K562 (cell line): ENCODE measurements around the gene RPL27. TPM values are rescaled to one million over a fixed set of nuclear protein-coding genes. Genes with fewer than 3 reads are reported as not detected.

Source experiments
- ATAC-seq: fragments of 200-7000 bp; cut with Tn5 transposase; 3 replicates; pipeline ENCODE4 v1.9.1; 2020; ENCODE audit warnings: moderate library complexity
- BruUV-seq: library from RNA; stranded (reverse); fragments of 400-500 nt; replicated peaks from 2 replicates; lab custom pipeline; 2021; lab: Mats Ljungman, UMichigan
- CTCF ChIA-PET: fragments of 300-600 bp; formaldehyde crosslinking; extraction: SDS; loops from one replicate; lab custom pipeline; 2021; ENCODE audit warnings: low intra/inter-chr PET ratio; lab: Yijun Ruan, JAX
- POLR2A ChIA-PET: fragments of 300-600, 350-650 bp; sonication (Branson Sonifier 250); formaldehyde crosslinking; extraction: SDS; loops from one replicate; lab custom pipeline; 2021; ENCODE audit warnings: antibody characterized with exemption, inconsistent platforms; lab: Yijun Ruan, JAX
- DNase-seq, 4 experiments: peaks; one replicate each; pipeline versions ENCODE4 v3.0.0 to v3.0.0-alpha.2; 2011 to 2018; ENCODE audit warnings: low spot score in 3 of 4, mixed read lengths in 3 of 4; ENCODE audit errors: extremely low read depth in 1 of 4
- FAIRE-seq: peaks from 2 replicates; lab custom pipeline; 2011; peaks lifted over from hg19 to GRCh38; lab: Jason Lieb, UNC
- H2AFZ ChIP-seq: 2 replicates; pipeline ENCODE4 v1.6.0; 2011; ENCODE audit warnings: low read depth, low read length, control low read depth, inconsistent platforms
- H3K27ac ChIP-seq: fragments of 200-600 bp; 3 replicates; pipeline ENCODE4 v1.8.0; 2011; ENCODE audit warnings: low read depth, mild to moderate bottlenecking, control low read depth, inconsistent platforms, low read length, moderate library complexity, mixed read lengths; ENCODE audit errors: extremely low read depth
- H3K27me3 ChIP-seq, 2 experiments: fragments of 300-600 bp in 1 of 2; 2 replicates in 1 of 2; 3 replicates in 1 of 2; pipeline versions ENCODE4 v1.6.0 to v1.8.0; 2011; ENCODE audit warnings: inconsistent platforms in 2 of 2, low read length in 2 of 2, mild to moderate bottlenecking in 1 of 2, mixed read lengths in 1 of 2, moderate library complexity in 1 of 2; ENCODE audit not compliant: control insufficient read depth in 2 of 2, insufficient read depth in 2 of 2
- H3K36me3 ChIP-seq: fragments of 300-600 bp; 3 replicates; pipeline ENCODE4 v1.8.0; 2011; ENCODE audit warnings: mild to moderate bottlenecking, low read length, inconsistent platforms; ENCODE audit not compliant: control insufficient read depth, insufficient read depth
- H3K4me1 ChIP-seq, 2 experiments: fragments of 200-600 bp in 1 of 2; replicated peaks in 1 of 2; 2 replicates in 1 of 2; 3 replicates in 1 of 2; pipeline versions ENCODE4 v1.5.1 to v1.8.0; 2011; ENCODE audit warnings: inconsistent platforms in 2 of 2, low read length in 2 of 2, mild to moderate bottlenecking in 1 of 2, mixed read lengths in 1 of 2, moderate library complexity in 1 of 2; ENCODE audit not compliant: control insufficient read depth in 2 of 2, insufficient read depth in 2 of 2
- H3K4me2 ChIP-seq: 2 replicates; pipeline ENCODE4 v1.6.1; 2011; ENCODE audit warnings: low read length, control low read depth, inconsistent platforms, mixed read lengths; ENCODE audit not compliant: insufficient read depth
- H3K4me3 ChIP-seq: fragments of 200-600 bp; sonication (generic), shearing (Covaris generic); 2 replicates; pipeline ENCODE4 v1.5.1; 2016; ENCODE audit warnings: control low read depth, inconsistent platforms
- H3K79me2 ChIP-seq: fragments of 200-600 bp; 3 replicates; pipeline ENCODE4 v1.8.0; 2011; ENCODE audit warnings: low read length, inconsistent platforms; ENCODE audit not compliant: control insufficient read depth, insufficient read depth
- H3K9ac ChIP-seq, 2 experiments: 2 replicates each; pipeline versions ENCODE4 v1.6.0 to v1.6.1; 2011; ENCODE audit warnings: low read depth in 2 of 2, low read length in 2 of 2, control low read depth in 1 of 2, inconsistent platforms in 1 of 2, mild to moderate bottlenecking in 1 of 2, mixed read lengths in 1 of 2; ENCODE audit not compliant: insufficient read depth in 1 of 2
- H3K9me1 ChIP-seq: one replicate; pipeline ENCODE4 v1.6.0; 2011; ENCODE audit warnings: inconsistent platforms, mild to moderate bottlenecking, low read length, moderate library complexity; ENCODE audit not compliant: control insufficient read depth, insufficient read depth
- H3K9me3 ChIP-seq: replicated peaks from 2 replicates; pipeline ENCODE4 v1.5.1; 2011; ENCODE audit warnings: low read depth, low read length, inconsistent platforms; ENCODE audit not compliant: control insufficient read depth, insufficient read depth
- H4K20me1 ChIP-seq: replicated peaks from 2 replicates; pipeline ENCODE4 v1.6.1; 2011; ENCODE audit warnings: low read length, inconsistent platforms, mixed read lengths; ENCODE audit not compliant: control insufficient read depth, insufficient read depth
- ATF1 ChIP-seq, 2 experiments: fragments of 450-650 bp in 1 of 2; IDR thresholded peaks; 2 replicates each; pipeline ENCODE4 v1.6.1; 2016; ENCODE audit warnings: missing compliant biosample characterization in 1 of 2, missing genetic modification characterization in 1 of 2
- CHD2 ChIP-seq: IDR thresholded peaks from 2 replicates; pipeline ENCODE4 v1.6.1; 2011; ENCODE audit warnings: low read depth, low read length
- EHMT2 ChIP-seq: fragments of 450-650 bp; IDR thresholded peaks from 2 replicates; pipeline ENCODE4 v1.6.1; 2018; ENCODE audit warnings: antibody characterized with exemption
- KLF13 ChIP-seq: fragments of 450-650 bp; IDR thresholded peaks from 2 replicates; pipeline ENCODE4 v1.6.1; 2016; ENCODE audit warnings: missing genetic modification characterization, low read depth, mild to moderate bottlenecking, missing compliant biosample characterization, moderate library complexity, borderline replicate concordance
- SAFB ChIP-seq: fragments of 200-400 bp; formaldehyde crosslinking; IDR thresholded peaks from 2 replicates; pipeline ENCODE4 v1.6.1; 2017; ENCODE audit warnings: low read depth, low read length, borderline replicate concordance
- ZNF217 ChIP-seq: sonication (generic); formaldehyde crosslinking; IDR thresholded peaks from 2 replicates; pipeline ENCODE4 v1.8.0; 2022; ENCODE audit warnings: mild to moderate bottlenecking, missing genetic modification reagents
- ZNF324 ChIP-seq: fragments of 250-450 bp; sonication (Bioruptor Pico); IDR thresholded peaks from 2 replicates; pipeline ENCODE4 v1.4.0; 2020; ENCODE audit warnings: mild to moderate bottlenecking
- WGBS: fragments of 100-300 bp; shearing (Covaris generic); methylation state at CpG from one replicate; pipeline ENCODE4 v1.1.6; 2016; ENCODE audit warnings: low coverage, mixed read lengths; ENCODE audit not compliant: insufficient coverage; ENCODE audit errors: missing lambda C conversion rate; 5-methylcytosine and 5-hydroxymethylcytosine counted together
- in situ Hi-C: fragments of 300-500 bp; cut with MboI; formaldehyde crosslinking; loops from 4 replicates; pipeline ENCODE4 v1.15.0; 2018; ENCODE audit warnings: inconsistent platforms, mixed read lengths
- intact Hi-C: fragments of 100-400 bp; cut with micrococcal nuclease; formaldehyde crosslinking; loops from 2 replicates; pipeline ENCODE4 v1.14.2; 2022
- polyA plus RNA-seq, 8 experiments: library from polyadenylated mRNA; depleted of rRNA in 4 of 8; stranded (reverse) in 5 of 8; unstranded in 3 of 8; fragments of >200 nt; fragmentation: Nextera tagmentation in 2 of 8; fragmentation: Illumina TruSeq in 1 of 8; extraction: Ambion mirVana in 2 of 8; extraction: Trizol in 1 of 8; gene quantifications; 2 replicates each; pipeline versions ENCODE4 v1.2.1 to v1.2.3, GENCODE V29; 2011 to 2014; ENCODE audit warnings: inconsistent platforms in 1 of 8, missing spikeins in 1 of 8
- total RNA-seq, 7 experiments: library from RNA; depleted of rRNA in 6 of 7; stranded (reverse); fragments of >200 nt in 6 of 7; fragmentation: Illumina TruSeq in 2 of 7; extraction: Trizol in 2 of 7; gene quantifications; 2 replicates each; pipeline versions ENCODE4 v1.2.1 to v1.2.3, GENCODE V29; 2011 to 2021; ENCODE audit warnings: low replicate concordance in 1 of 7
- TF ChIP-seq, protein P1 (sequence below): fragments of 250-450 bp; sonication (Bioruptor Pico); IDR thresholded peaks from 2 replicates; pipeline ENCODE4 v1.8.0; 2021; ENCODE audit warnings: moderate library complexity, mild to moderate bottlenecking, inconsistent platforms
- TF ChIP-seq, protein P2 (sequence below): sonication (generic); formaldehyde crosslinking; IDR thresholded peaks from 2 replicates; pipeline ENCODE4 v1.8.0; 2022; ENCODE audit warnings: mild to moderate bottlenecking, low read depth, missing genetic modification reagents
- TF ChIP-seq, protein P3 (sequence below): fragments of 200-400 bp; formaldehyde crosslinking; IDR thresholded peaks from 2 replicates; pipeline ENCODE4 v1.6.1; 2017; ENCODE audit warnings: mild to moderate bottlenecking, low read depth, low read length, moderate library complexity

Gene RPL27
- total and polyA plus RNA-seq, 9 of the 15 experiments (the other 6 are each of a cell fraction or from before 2014, with no cell fraction given): 1,539 to 6,155 (median 3,710) TPM

DNA sequence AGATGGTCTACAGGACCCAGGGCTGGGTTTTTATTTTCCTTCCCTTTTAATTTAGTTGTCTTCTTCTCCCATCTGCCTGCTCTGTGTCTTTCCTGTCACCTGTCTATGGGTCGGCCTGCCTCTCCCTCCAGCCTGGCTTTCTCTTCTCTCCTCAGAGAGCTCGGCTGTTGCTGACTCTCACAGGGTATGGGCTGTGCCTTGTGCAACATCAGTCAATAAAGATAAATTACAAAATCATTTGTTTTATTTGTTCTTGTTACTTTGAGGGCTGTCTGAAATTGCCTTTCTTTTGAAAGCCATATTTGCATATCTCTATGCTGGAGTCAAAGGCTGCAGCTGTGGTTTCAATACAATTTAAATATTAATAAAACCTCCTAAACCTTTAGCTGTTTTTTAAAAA is 42.4 kb downstream of the RPL27 start:
- intact Hi-C loops: no loop called here
- Histone ChIP-seq H3K9me1 (no peaks in the 10 kb centered on the region), H3K79me2 (no peaks in the 10 kb centered on the region), H3K9ac (no peak overlapping the region), H3K27ac (no peak overlapping the region), H2AFZ (no peak overlapping the region), H3K9me3 (no peaks in the 10 kb centered on the region), H3K36me3 (peaks cover 31% of the 10 kb centered on the region), H3K4me1 (peaks cover 0 to 5% of the 10 kb centered on the region in 2 experiments; a peak in 3 of 5 replicates), H3K27me3 (no peaks in the 10 kb centered on the region), H3K4me3 (no peak overlapping the region), H3K4me2 (no peak overlapping the region), H4K20me1 (no peaks in the 10 kb centered on the region)
- DNase-seq (no peak), FAIRE-seq (no peak), ATAC-seq (no peak)
- WGBS: 90% methylated on average over 2 of the region's 2 CpGs
- in situ Hi-C loops: no loop called here
- TF ChIP-seq, protein P1, sequence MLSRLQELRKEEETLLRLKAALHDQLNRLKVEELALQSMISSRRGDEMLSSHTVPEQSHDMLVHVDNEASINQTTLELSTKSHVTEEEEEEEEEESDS: no peak
- TF ChIP-seq, protein P2, sequence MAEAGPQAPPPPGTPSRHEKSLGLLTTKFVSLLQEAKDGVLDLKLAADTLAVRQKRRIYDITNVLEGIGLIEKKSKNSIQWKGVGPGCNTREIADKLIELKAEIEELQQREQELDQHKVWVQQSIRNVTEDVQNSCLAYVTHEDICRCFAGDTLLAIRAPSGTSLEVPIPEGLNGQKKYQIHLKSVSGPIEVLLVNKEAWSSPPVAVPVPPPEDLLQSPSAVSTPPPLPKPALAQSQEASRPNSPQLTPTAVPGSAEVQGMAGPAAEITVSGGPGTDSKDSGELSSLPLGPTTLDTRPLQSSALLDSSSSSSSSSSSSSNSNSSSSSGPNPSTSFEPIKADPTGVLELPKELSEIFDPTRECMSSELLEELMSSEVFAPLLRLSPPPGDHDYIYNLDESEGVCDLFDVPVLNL (CRISPR knock-in tag): no peak
- TF ChIP-seq KLF13 (no peak), CHD2 (no peak), ATF1 (CRISPR knock-in tag; IDR thresholded peaks at IDR 0.05) (no peak), ATF1 (tag; IDR thresholded peaks at IDR 0.05) (no peak), EHMT2 (no peak), ZNF217 (no peak), SAFB (no peak), ZNF324 (CRISPR knock-in tag) (no peak)
- TF ChIP-seq, protein P3, sequence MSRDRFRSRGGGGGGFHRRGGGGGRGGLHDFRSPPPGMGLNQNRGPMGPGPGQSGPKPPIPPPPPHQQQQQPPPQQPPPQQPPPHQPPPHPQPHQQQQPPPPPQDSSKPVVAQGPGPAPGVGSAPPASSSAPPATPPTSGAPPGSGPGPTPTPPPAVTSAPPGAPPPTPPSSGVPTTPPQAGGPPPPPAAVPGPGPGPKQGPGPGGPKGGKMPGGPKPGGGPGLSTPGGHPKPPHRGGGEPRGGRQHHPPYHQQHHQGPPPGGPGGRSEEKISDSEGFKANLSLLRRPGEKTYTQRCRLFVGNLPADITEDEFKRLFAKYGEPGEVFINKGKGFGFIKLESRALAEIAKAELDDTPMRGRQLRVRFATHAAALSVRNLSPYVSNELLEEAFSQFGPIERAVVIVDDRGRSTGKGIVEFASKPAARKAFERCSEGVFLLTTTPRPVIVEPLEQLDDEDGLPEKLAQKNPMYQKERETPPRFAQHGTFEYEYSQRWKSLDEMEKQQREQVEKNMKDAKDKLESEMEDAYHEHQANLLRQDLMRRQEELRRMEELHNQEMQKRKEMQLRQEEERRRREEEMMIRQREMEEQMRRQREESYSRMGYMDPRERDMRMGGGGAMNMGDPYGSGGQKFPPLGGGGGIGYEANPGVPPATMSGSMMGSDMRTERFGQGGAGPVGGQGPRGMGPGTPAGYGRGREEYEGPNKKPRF: no peak
- CTCF ChIA-PET: no interaction called here
- BruUV-seq: no TSS peak
- POLR2A ChIA-PET: no interaction called here
